ENCODE measurements around the gene BSCL2. TPM values are rescaled to one million over a fixed set of nuclear protein-coding genes. Genes with fewer than 3 reads are reported as not detected.

The BSCL2 gene
- total RNA-seq, result 57.1 and 67.2 TPM in 2 replicates

GRCh38 chr11:62707277-62707861 lies at the start of gene BSCL2, which contains the start of gene GNG3:
Gene BSCL2, minus strand, starts transcription at chr11:62707424. Its CDS starts 229 bp downstream, at chr11:62707195.
Gene GNG3, plus strand, starts transcription at chr11:62707676. Its CDS starts 620 bp downstream, at chr11:62708296.

GRCh38 chr11:62753736-62754603 lies 46.7 kb upstream of the BSCL2 start, which contains the start of gene ZBTB3:
Gene ZBTB3, minus strand, starts transcription at chr11:62754160. Its CDS starts 496 bp downstream, at chr11:62753664.

GRCh38 chr11:62728171-62728988 lies 21.2 kb upstream of the BSCL2 start, which contains the start of gene TTC9C:
Gene TTC9C, plus strand, starts transcription at chr11:62728486. Its CDS starts 363 bp downstream, at chr11:62728849.

GRCh38 chr11:62727165-62727871 lies 20.1 kb upstream of the BSCL2 start, which contains the start of gene HNRNPUL2:
Gene HNRNPUL2, minus strand, starts transcription at chr11:62727457. Its CDS starts 301 bp downstream, at chr11:62727156.

GRCh38 chr11:62689421-62690183 lies 17.6 kb downstream of the BSCL2 start, which contains the start of gene LRRN4CL:
Gene LRRN4CL, minus strand, starts transcription at chr11:62689530. Its CDS starts 1,022 bp downstream, at chr11:62688508.

GRCh38 chr11:62678770-62679696 lies 28.2 kb downstream of the BSCL2 start, which contains the start of gene UBXN1:
Gene UBXN1, minus strand, starts transcription at chr11:62679073. Its CDS starts 150 bp downstream, at chr11:62678923.

GRCh38 chr11:62671608-62672389 lies 35.4 kb downstream of the BSCL2 start, which contains the start of the genes LBHD1 and UQCC3:
Gene LBHD1, minus strand, starts transcription at chr11:62672267. Its CDS starts 2,236 bp downstream, at chr11:62670031.
Gene UQCC3, plus strand, starts transcription at chr11:62671673. Its CDS starts 73 bp downstream, at chr11:62671746.

GRCh38 chr11:62665075-62665598 lies 42.1 kb downstream of the BSCL2 start, which contains the start of the genes C11orf98 and CSKMT:
Gene C11orf98, minus strand, starts transcription at chr11:62665210. Its CDS starts 41 bp downstream, at chr11:62665169.
Gene CSKMT, plus strand, starts transcription at chr11:62665312. Its CDS starts 568 bp downstream, at chr11:62665880.

GRCh38 chr11:62645946-62646824 lies 61.0 kb downstream of the BSCL2 start, which contains the start of gene GANAB:
Gene GANAB, minus strand, starts transcription at chr11:62646613. Its CDS starts 14 bp downstream, at chr11:62646599.

Other genes with a start within 250 kb of the BSCL2 start
- gene AHNAK, start 160.6 kb downstream of the BSCL2 start, total RNA-seq, result 643 and 750 TPM in 2 replicates
- gene EEF1G, start 133.5 kb downstream of the BSCL2 start, total RNA-seq, result 1,386 and 1,416 TPM in 2 replicates
- 5.4 and 6.4 TPM in 2 replicates for gene TUT1, start 115.9 kb downstream of the BSCL2 start, total RNA-seq
- gene MTA2, start 105.6 kb downstream of the BSCL2 start, total RNA-seq, result 102 and 120 TPM in 2 replicates
- gene EML3, start 94.6 kb downstream of the BSCL2 start, total RNA-seq, result 20.9 and 25.7 TPM in 2 replicates
- 10.3 and 10.6 TPM in 2 replicates for gene ROM1, start 94.2 kb downstream of the BSCL2 start, total RNA-seq
- 32.6 and 39.9 TPM in 2 replicates for gene B3GAT3, start 85.4 kb downstream of the BSCL2 start, total RNA-seq
- gene GANAB, start 60.8 kb downstream of the BSCL2 start, total RNA-seq, result 243 and 244 TPM in 2 replicates
- gene INTS5, start 54.1 kb downstream of the BSCL2 start, total RNA-seq, result 16.8 and 22.2 TPM in 2 replicates
- gene C11orf98, start 42.2 kb downstream of the BSCL2 start, total RNA-seq, result 32.3 and 46.8 TPM in 2 replicates
- 4.9 and 9.1 TPM in 2 replicates for gene CSKMT, start 42.1 kb downstream of the BSCL2 start, total RNA-seq
- 11.9 and 15.1 TPM in 2 replicates for gene UQCC3, start 35.8 kb downstream of the BSCL2 start, total RNA-seq
- gene LBHD1, start 35.2 kb downstream of the BSCL2 start, total RNA-seq, result 2.4 and 2.8 TPM in 2 replicates
- gene UBXN1, start 28.4 kb downstream of the BSCL2 start, total RNA-seq, result 134 and 158 TPM in 2 replicates
- gene LRRN4CL, start 17.9 kb downstream of the BSCL2 start, total RNA-seq, result 3.3 and 3.4 TPM in 2 replicates
- not detected in 2 replicates for gene GNG3, start 252 bp upstream of the BSCL2 start, total RNA-seq
- gene HNRNPUL2, start 20.0 kb upstream of the BSCL2 start, total RNA-seq, result 12.6 and 14.9 TPM in 2 replicates
- gene TTC9C, start 21.1 kb upstream of the BSCL2 start, total RNA-seq, result 28.5 and 31.1 TPM in 2 replicates
- gene ZBTB3, start 46.7 kb upstream of the BSCL2 start, total RNA-seq, result 11.0 and 11.2 TPM in 2 replicates
- gene POLR2G, start 54.2 kb upstream of the BSCL2 start, total RNA-seq, result 97.0 and 98.7 TPM in 2 replicates
- 16.2 and 17.6 TPM in 2 replicates for gene TAF6L, start 64.0 kb upstream of the BSCL2 start, total RNA-seq
- gene TMEM179B, start 80.0 kb upstream of the BSCL2 start, total RNA-seq, result 24.3 and 24.4 TPM in 2 replicates
- gene TMEM223, start 84.6 kb upstream of the BSCL2 start, total RNA-seq, result 13.2 and 15.1 TPM in 2 replicates
- 15.5 and 21.6 TPM in 2 replicates for gene NXF1, start 98.0 kb upstream of the BSCL2 start, total RNA-seq
- gene STX5, start 124.6 kb upstream of the BSCL2 start, total RNA-seq, result 41.7 and 42.4 TPM in 2 replicates
- not detected in 2 replicates for gene TEX54, start 125.4 kb upstream of the BSCL2 start, total RNA-seq
- 31.3 and 49.8 TPM in 2 replicates for gene WDR74, start 132.2 kb upstream of the BSCL2 start, total RNA-seq
- gene SLC3A2, start 173.5 kb upstream of the BSCL2 start, total RNA-seq, result 175 and 242 TPM in 2 replicates
- gene CHRM1, start 213.9 kb upstream of the BSCL2 start, total RNA-seq, result not detected in 2 replicates